ENCODE data around the gene SLC44A4.

Gene SLC44A4

DNA sequence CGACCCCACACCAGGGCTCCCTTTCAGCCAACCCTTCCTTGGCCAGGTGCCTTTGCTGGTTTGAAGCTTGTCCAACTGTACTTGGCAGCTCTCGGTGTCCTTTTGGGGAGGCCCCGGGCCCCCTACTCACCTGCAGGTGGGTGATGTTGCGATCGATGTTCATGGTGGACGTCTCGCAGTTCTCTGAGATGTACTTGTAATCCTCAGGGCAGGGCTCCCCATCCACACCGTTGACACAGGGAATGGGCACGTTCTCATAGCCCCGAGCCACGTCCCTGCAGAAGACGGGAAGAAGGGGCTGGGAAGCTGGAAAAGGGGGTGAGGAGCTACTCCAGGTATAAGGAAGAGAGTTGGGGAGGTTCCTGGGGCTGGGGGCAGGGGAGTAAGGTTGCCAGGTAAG is 4.9 kb upstream of the SLC44A4 start:
- TF ChIP-seq POLR2AphosphoS5 (IDR thresholded peaks at IDR 0.05; ENCODE audit: low read depth, low read length) (no peak), SIN3A (IDR thresholded peaks at IDR 0.05; ENCODE audit: borderline replicate concordance, insufficient read depth, low read length) (no peak), FOXP2 (optimal IDR thresholded peaks at IDR 0.05; ENCODE audit: borderline replicate concordance, extremely low read depth, extremely low read length, insufficient read depth) (no peak), TAF1 (IDR thresholded peaks at IDR 0.05; ENCODE audit: borderline replicate concordance, insufficient read depth, low read length) (no peak)
- TF ChIP-seq, protein P1, sequence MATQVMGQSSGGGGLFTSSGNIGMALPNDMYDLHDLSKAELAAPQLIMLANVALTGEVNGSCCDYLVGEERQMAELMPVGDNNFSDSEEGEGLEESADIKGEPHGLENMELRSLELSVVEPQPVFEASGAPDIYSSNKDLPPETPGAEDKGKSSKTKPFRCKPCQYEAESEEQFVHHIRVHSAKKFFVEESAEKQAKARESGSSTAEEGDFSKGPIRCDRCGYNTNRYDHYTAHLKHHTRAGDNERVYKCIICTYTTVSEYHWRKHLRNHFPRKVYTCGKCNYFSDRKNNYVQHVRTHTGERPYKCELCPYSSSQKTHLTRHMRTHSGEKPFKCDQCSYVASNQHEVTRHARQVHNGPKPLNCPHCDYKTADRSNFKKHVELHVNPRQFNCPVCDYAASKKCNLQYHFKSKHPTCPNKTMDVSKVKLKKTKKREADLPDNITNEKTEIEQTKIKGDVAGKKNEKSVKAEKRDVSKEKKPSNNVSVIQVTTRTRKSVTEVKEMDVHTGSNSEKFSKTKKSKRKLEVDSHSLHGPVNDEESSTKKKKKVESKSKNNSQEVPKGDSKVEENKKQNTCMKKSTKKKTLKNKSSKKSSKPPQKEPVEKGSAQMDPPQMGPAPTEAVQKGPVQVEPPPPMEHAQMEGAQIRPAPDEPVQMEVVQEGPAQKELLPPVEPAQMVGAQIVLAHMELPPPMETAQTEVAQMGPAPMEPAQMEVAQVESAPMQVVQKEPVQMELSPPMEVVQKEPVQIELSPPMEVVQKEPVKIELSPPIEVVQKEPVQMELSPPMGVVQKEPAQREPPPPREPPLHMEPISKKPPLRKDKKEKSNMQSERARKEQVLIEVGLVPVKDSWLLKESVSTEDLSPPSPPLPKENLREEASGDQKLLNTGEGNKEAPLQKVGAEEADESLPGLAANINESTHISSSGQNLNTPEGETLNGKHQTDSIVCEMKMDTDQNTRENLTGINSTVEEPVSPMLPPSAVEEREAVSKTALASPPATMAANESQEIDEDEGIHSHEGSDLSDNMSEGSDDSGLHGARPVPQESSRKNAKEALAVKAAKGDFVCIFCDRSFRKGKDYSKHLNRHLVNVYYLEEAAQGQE (IDR thresholded peaks at IDR 0.05; ENCODE audit: insufficient read depth in 1 of 2, low read depth in 2 of 2, low read length in 2 of 2) = no peak

DNA sequence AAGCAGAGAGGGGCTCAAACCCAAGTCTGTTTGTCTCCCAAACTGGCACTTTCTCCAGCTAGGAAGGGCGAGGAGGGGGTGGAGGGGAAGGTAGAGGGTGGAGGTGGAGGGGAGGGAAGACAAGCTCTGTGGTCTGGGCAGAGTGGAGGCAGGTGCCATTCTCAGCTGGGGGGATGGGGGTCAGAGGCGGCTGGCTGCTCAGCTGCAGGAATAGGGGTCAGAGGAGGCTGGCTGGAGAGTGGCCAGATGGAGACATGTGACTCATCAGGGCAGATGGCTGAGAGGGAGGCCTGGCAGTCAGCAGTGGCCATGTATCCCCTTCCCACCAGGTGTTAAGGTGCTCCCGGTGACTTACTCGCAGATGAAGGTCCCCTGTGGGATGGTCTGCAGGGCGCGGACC is 3.5 kb upstream of the SLC44A4 start:
- TF ChIP-seq TAF1 (IDR thresholded peaks at IDR 0.05; ENCODE audit: borderline replicate concordance, insufficient read depth, low read length) = no peak

- no peak for TF ChIP-seq TAF1 (IDR thresholded peaks at IDR 0.05; ENCODE audit: borderline replicate concordance, insufficient read depth, low read length)
- TF ChIP-seq, protein P1 (IDR thresholded peaks at IDR 0.05; ENCODE audit: insufficient read depth in 1 of 2, low read depth in 2 of 2, low read length in 2 of 2) = no peak
- TF ChIP-seq POLR2AphosphoS5 (IDR thresholded peaks at IDR 0.05; ENCODE audit: low read depth, low read length) = no peak
- no peak for TF ChIP-seq SIN3A (IDR thresholded peaks at IDR 0.05; ENCODE audit: borderline replicate concordance, insufficient read depth, low read length)
- TF ChIP-seq FOXP2 (optimal IDR thresholded peaks at IDR 0.05; ENCODE audit: borderline replicate concordance, extremely low read depth, extremely low read length, insufficient read depth) = no peak
These were observed 2.5 kb upstream of the SLC44A4 start for GRCh38 chr6:31881136-31881859.

DNA sequence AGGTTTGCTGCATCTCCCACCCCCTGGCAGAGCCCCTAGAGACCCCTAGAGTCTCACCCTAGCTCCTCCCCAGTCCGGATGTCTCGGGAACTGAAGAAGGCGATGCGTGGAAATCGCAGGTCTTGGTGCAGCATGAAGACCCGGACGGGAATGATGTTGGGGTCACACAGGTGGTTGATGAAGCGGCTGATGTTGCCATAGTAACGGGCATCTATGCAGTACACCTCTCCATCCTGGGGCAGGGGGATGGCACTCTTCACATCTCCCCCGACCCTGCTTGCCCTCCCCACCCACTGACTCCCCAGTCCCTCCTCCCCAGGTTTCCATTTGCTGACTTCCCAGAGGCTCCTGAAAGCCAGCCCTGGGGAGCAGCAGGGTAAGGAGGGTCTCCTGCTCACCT is 1.8 kb upstream of the SLC44A4 start:
- TF ChIP-seq SIN3A (IDR thresholded peaks at IDR 0.05; ENCODE audit: borderline replicate concordance, insufficient read depth, low read length) = no peak
- no peak for TF ChIP-seq POLR2AphosphoS5 (IDR thresholded peaks at IDR 0.05; ENCODE audit: low read depth, low read length)
- no peak for TF ChIP-seq FOXP2 (optimal IDR thresholded peaks at IDR 0.05; ENCODE audit: borderline replicate concordance, extremely low read depth, extremely low read length, insufficient read depth)
- no peak for TF ChIP-seq TAF1 (IDR thresholded peaks at IDR 0.05; ENCODE audit: borderline replicate concordance, insufficient read depth, low read length)
- TF ChIP-seq, protein P1 (IDR thresholded peaks at IDR 0.05; ENCODE audit: insufficient read depth in 1 of 2, low read depth in 2 of 2, low read length in 2 of 2) = no peak

GRCh38 chr6:31879901-31880300 is 1.1 kb upstream of the SLC44A4 start:
- no peak for TF ChIP-seq TAF1 (IDR thresholded peaks at IDR 0.05; ENCODE audit: borderline replicate concordance, insufficient read depth, low read length)
- TF ChIP-seq, protein P1 (IDR thresholded peaks at IDR 0.05; ENCODE audit: insufficient read depth in 1 of 2, low read depth in 2 of 2, low read length in 2 of 2) = no peak
- TF ChIP-seq FOXP2 (optimal IDR thresholded peaks at IDR 0.05; ENCODE audit: borderline replicate concordance, extremely low read depth, extremely low read length, insufficient read depth) = no peak

Data from PFSK-1 (cell line).